SK-N-SH treated with all-trans-retinoic acid at 6 μM for 48 hours (cell line): ENCODE data around the gene HMBS.

Experiments used
- CSRNP3 ChIP-seq: fragments of 250-450 bp; sonication (Bioruptor Pico); IDR thresholded peaks from 2 replicates; pipeline ENCODE4 v1.5.1; 2021; ENCODE audit warnings: mild to moderate bottlenecking, moderate library complexity
- ESRRG ChIP-seq: fragments of 250-450 bp; sonication (Bioruptor Pico); IDR thresholded peaks from 2 replicates; pipeline ENCODE4 v1.6.1; 2021; ENCODE audit warnings: mild to moderate bottlenecking
- GLIS3 ChIP-seq: fragments of 250-450 bp; sonication (Bioruptor Pico); IDR thresholded peaks from 2 replicates; pipeline ENCODE4 v1.5.0; 2020; ENCODE audit warnings: mild to moderate bottlenecking, moderate library complexity
- PATZ1 ChIP-seq: fragments of 250-450 bp; sonication (Bioruptor Pico); IDR thresholded peaks from 2 replicates; pipeline ENCODE4 v1.8.0; 2020; ENCODE audit warnings: mild to moderate bottlenecking, moderate library complexity, borderline replicate concordance
- POU6F1 ChIP-seq: fragments of 250-450 bp; sonication (Bioruptor Pico); IDR thresholded peaks from 2 replicates; pipeline ENCODE4 v1.8.0; 2021; ENCODE audit warnings: low read depth, mild to moderate bottlenecking, moderate library complexity, borderline replicate concordance
- PPARA ChIP-seq: fragments of 250-450 bp; sonication (Bioruptor Pico); IDR thresholded peaks from 2 replicates; pipeline ENCODE4 v1.5.0; 2020; ENCODE audit warnings: mild to moderate bottlenecking, borderline replicate concordance
- RARB ChIP-seq: fragments of 250-450 bp; sonication (Bioruptor Pico); IDR thresholded peaks from 2 replicates; pipeline ENCODE4 v1.8.0; 2021; ENCODE audit warnings: mild to moderate bottlenecking, moderate library complexity
- SNAI2 ChIP-seq: fragments of 250-450 bp; sonication (Bioruptor Pico); IDR thresholded peaks from 2 replicates; pipeline ENCODE4 v1.5.0; 2020; ENCODE audit warnings: mild to moderate bottlenecking, moderate library complexity
- TSHZ2 ChIP-seq: fragments of 250-450 bp; sonication (Bioruptor Pico); IDR thresholded peaks from 2 replicates; pipeline ENCODE4 v1.5.0; 2020; ENCODE audit warnings: mild to moderate bottlenecking, moderate library complexity
- ZFP30 ChIP-seq: fragments of 450-650 bp; formaldehyde crosslinking; IDR thresholded peaks from 2 replicates; pipeline ENCODE4 v1.5.0; 2022; ENCODE audit warnings: mild to moderate bottlenecking, moderate library complexity

- TF ChIP-seq PATZ1 (CRISPR knock-in tag) (no peak), SNAI2 (CRISPR knock-in tag) (no peak), ESRRG (CRISPR knock-in tag) (no peak), ZFP30 (CRISPR knock-in tag) (no peak), TSHZ2 (CRISPR knock-in tag) (no peak), CSRNP3 (no peak), RARB (CRISPR knock-in tag) (no peak), POU6F1 (CRISPR knock-in tag) (no peak), GLIS3 (CRISPR knock-in tag) (no peak), PPARA (CRISPR knock-in tag) (no peak)
These were observed 34.3 kb downstream of the HMBS start for GRCh38 chr11:119118946-119119345.
